Thyroid gland (tissue), 4 donors: ENCODE measurements around the gene SLC25A17.

Experiments
- CTCF ChIP-seq, 6 experiments: fragments of 200-600 bp in 3 of 6; fragments of 450-650 bp in 3 of 6; sonication (generic) in 3 of 6; IDR thresholded peaks; one replicate each; pipeline ENCODE4 v1.5.1; 2016 to 2019; ENCODE audit warnings: antibody characterized with exemption in 6 of 6, mild to moderate bottlenecking in 2 of 6, inconsistent platforms in 1 of 6, moderate library complexity in 1 of 6
- POLR2A ChIP-seq, 2 donors: fragments of 450-650 bp; IDR thresholded peaks; one replicate each; pipeline ENCODE4 v1.6.1; 2017; ENCODE audit warnings: antibody characterized with exemption in 2 of 2, mild to moderate bottlenecking in 2 of 2, moderate library complexity in 1 of 2

DNA sequence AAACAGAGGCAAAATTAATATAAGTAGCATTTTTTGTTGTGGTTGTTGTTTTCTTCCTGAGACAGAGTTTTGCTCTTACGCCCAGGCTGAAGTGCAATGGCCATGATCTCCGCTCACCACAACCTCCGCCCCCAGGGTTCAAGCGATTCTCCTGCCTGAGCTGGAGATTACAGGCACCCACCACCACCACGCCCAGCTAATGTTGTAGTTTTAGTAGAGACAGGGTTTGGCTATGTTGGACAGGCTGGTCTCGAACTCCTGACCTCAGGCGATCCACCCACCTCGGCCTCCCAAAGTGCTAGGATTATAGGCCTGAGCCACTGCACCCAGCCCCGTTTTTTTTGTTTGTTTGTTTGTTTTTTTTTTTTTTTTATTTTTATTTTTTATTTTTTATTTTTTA is 75.4 kb downstream of the SLC25A17 start:
- TF ChIP-seq POLR2A (IDR thresholded peaks at IDR 0.05) (no peak), CTCF (IDR thresholded peaks at IDR 0.05) (no peak)
